Colon (tissue), 2 donors: ENCODE measurements around the gene CPSF3.

ENCODE experiments used
- FAIRE-seq: peaks from 2 replicates; lab custom pipeline; 2012; peaks lifted over from hg19 to GRCh38; lab: Jason Lieb, UNC
- donor health status: control.
- donor health status: control.

CPSF3 gene

GRCh38 chr2:9423100-9423921 is at the start of gene CPSF3, which contains the start of gene ITGB1BP1:
TSS of gene CPSF3 (plus strand) at chr2:9423654. CDS start at chr2:9423774, 120 bp downstream.
TSS of gene ITGB1BP1 (minus strand) at chr2:9423528. CDS start at chr2:9418697, 4,831 bp downstream.
- FAIRE-seq: no peak

GRCh38 chr2:9374071-9374730 is 49.3 kb upstream of the CPSF3 start:
- FAIRE-seq: no peak

- no peak for FAIRE-seq
These were observed 47.5 kb upstream of the CPSF3 start for GRCh38 chr2:9375857-9376428.

- FAIRE-seq: no peak
These were observed 45.9 kb upstream of the CPSF3 start for GRCh38 chr2:9377461-9378097.

GRCh38 chr2:9378433-9379390 is 44.7 kb upstream of the CPSF3 start:
- FAIRE-seq: no peak

GRCh38 chr2:9379391-9379755 is 44.1 kb upstream of the CPSF3 start:
- FAIRE-seq: no peak

GRCh38 chr2:9380702-9381628 is 42.5 kb upstream of the CPSF3 start:
- no peak for FAIRE-seq

GRCh38 chr2:9382604-9383235 is 40.7 kb upstream of the CPSF3 start:
- FAIRE-seq: no peak

GRCh38 chr2:9384521-9384920 is 38.9 kb upstream of the CPSF3 start:
- no peak for FAIRE-seq

GRCh38 chr2:9385841-9386240 is 37.6 kb upstream of the CPSF3 start:
- FAIRE-seq: no peak

- no peak for FAIRE-seq
These were observed 35.2 kb upstream of the CPSF3 start for GRCh38 chr2:9388199-9388681.

- no peak for FAIRE-seq
These were observed 34.2 kb upstream of the CPSF3 start for GRCh38 chr2:9388950-9389911.

GRCh38 chr2:9390151-9390850 is 33.2 kb upstream of the CPSF3 start:
- FAIRE-seq: no peak

GRCh38 chr2:9390991-9391390 is 32.5 kb upstream of the CPSF3 start:
- FAIRE-seq: no peak

- FAIRE-seq: no peak
These were observed 31.3 kb upstream of the CPSF3 start for GRCh38 chr2:9391961-9392720.

- FAIRE-seq: no peak
These were observed 30.3 kb upstream of the CPSF3 start for GRCh38 chr2:9392898-9393765.
